Ishikawa (cell line): Measurements from ENCODE around the gene CLDN5.

Source experiments
- CEBPB ChIP-seq: IDR thresholded peaks from 2 replicates; pipeline ENCODE4 v1.6.1; 2012
- CREB1 ChIP-seq: IDR thresholded peaks from 2 replicates; pipeline ENCODE4 v1.6.1; 2012; ENCODE audit warnings: low read depth
- EGR1 ChIP-seq: IDR thresholded peaks from 2 replicates; pipeline ENCODE4 v1.6.1; 2012
- EP300 ChIP-seq: IDR thresholded peaks from 2 replicates; pipeline ENCODE4 v1.6.1; 2012; ENCODE audit warnings: borderline replicate concordance
- FOXM1 ChIP-seq: IDR thresholded peaks from 2 replicates; pipeline ENCODE4 v1.6.1; 2012; ENCODE audit warnings: low read depth, borderline replicate concordance
- MAX ChIP-seq: IDR thresholded peaks from 2 replicates; pipeline ENCODE4 v1.6.1; 2012
- NFIC ChIP-seq: IDR thresholded peaks from 2 replicates; pipeline ENCODE4 v1.6.1; 2012
- RAD21 ChIP-seq: IDR thresholded peaks from 2 replicates; pipeline ENCODE4 v1.6.1; 2012; ENCODE audit warnings: low read depth
- REST ChIP-seq: IDR thresholded peaks from 2 replicates; pipeline ENCODE4 v1.6.1; 2012; ENCODE audit warnings: low read depth, mild to moderate bottlenecking
- TAF1 ChIP-seq: IDR thresholded peaks from 2 replicates; pipeline ENCODE4 v1.6.1; 2012; ENCODE audit warnings: low read depth, mild to moderate bottlenecking
- TCF12 ChIP-seq: IDR thresholded peaks from 2 replicates; pipeline ENCODE4 v1.6.1; 2012; ENCODE audit warnings: low read depth
- TEAD4 ChIP-seq: IDR thresholded peaks from 2 replicates; pipeline ENCODE4 v1.6.1; 2012
- USF1 ChIP-seq: IDR thresholded peaks from 2 replicates; pipeline ENCODE4 v1.6.1; 2012
- YY1 ChIP-seq: IDR thresholded peaks from 2 replicates; pipeline ENCODE4 v1.6.1; 2012; ENCODE audit warnings: low read depth
- ZBTB7A ChIP-seq: IDR thresholded peaks from 2 replicates; pipeline ENCODE4 v1.6.1; 2012; ENCODE audit warnings: low read depth

Gene CLDN5

GRCh38 chr22:19490628-19491230, 33.5 kb downstream of the CLDN5 start:
- TF ChIP-seq REST (no peak), CREB1 (no peak), NFIC (no peak), RAD21 (no peak), EGR1 (no peak), TEAD4 (no peak), TAF1 (no peak), USF1 (no peak), ZBTB7A (no peak), CEBPB (no peak), EP300 (no peak), FOXM1 (no peak), MAX (no peak), TCF12 (no peak), YY1 (no peak)

- TF ChIP-seq TEAD4 (no peak), TAF1 (no peak), NFIC (no peak), MAX (no peak), FOXM1 (no peak), RAD21 (no peak), YY1 (no peak), USF1 (no peak), CEBPB (no peak), CREB1 (no peak), EP300 (no peak), REST (no peak), EGR1 (no peak), TCF12 (no peak), ZBTB7A (no peak)
Observed at GRCh38 chr22:19488884-19489843, 35.0 kb downstream of the CLDN5 start.

GRCh38 chr22:19488285-19488684, 35.9 kb downstream of the CLDN5 start:
- TF ChIP-seq TAF1 (no peak), FOXM1 (no peak), TEAD4 (no peak), TCF12 (no peak), EGR1 (no peak), USF1 (no peak)

GRCh38 chr22:19483481-19484244, 40.5 kb downstream of the CLDN5 start:
- TF ChIP-seq REST: no peak
- TF ChIP-seq MAX: no peak
- TF ChIP-seq RAD21: no peak
- no peak for TF ChIP-seq TEAD4
- TF ChIP-seq TCF12: no peak
- TF ChIP-seq CEBPB: no peak
